PC-3 (cell line): ENCODE data around the gene SYNPO2L.
"Not testable (repeated sequence)": the region's sequence is repeated elsewhere in the genome, so short reads cannot be mapped to it uniquely, and the experiment has no call there.

Experiments
- CTCF ChIP-seq: fragments of 300-600 bp; sonication (generic); conservative IDR thresholded peaks from 2 replicates; pipeline ENCODE4 v1.5.1; 2017; ENCODE audit warnings: antibody characterized with exemption, low read depth, mild to moderate bottlenecking, low read length
- EZH2phosphoT487 ChIP-seq: fragments of 300-600 bp; sonication (generic); IDR thresholded peaks from 2 replicates; pipeline ENCODE4 v1.6.1; 2018; ENCODE audit warnings: mild to moderate bottlenecking, antibody characterized with exemption, low read length, borderline replicate concordance

GRCh38 chr10:73662705-73663104, 6.9 kb upstream of the SYNPO2L start:
- not testable (repeated sequence) for TF ChIP-seq CTCF, EZH2phosphoT487
